ENCODE measurements around the gene COG5. TPM values are rescaled to one million over a fixed set of nuclear protein-coding genes. Genes with fewer than 3 reads are reported as not detected.
A peak's percentile ranks its signal among the peaks of the same experiment; 100 is the strongest.

The COG5 gene
- total and polyA plus RNA-seq, 2 donors from 2014 or later = 8.6 to 45.7 TPM

DNA sequence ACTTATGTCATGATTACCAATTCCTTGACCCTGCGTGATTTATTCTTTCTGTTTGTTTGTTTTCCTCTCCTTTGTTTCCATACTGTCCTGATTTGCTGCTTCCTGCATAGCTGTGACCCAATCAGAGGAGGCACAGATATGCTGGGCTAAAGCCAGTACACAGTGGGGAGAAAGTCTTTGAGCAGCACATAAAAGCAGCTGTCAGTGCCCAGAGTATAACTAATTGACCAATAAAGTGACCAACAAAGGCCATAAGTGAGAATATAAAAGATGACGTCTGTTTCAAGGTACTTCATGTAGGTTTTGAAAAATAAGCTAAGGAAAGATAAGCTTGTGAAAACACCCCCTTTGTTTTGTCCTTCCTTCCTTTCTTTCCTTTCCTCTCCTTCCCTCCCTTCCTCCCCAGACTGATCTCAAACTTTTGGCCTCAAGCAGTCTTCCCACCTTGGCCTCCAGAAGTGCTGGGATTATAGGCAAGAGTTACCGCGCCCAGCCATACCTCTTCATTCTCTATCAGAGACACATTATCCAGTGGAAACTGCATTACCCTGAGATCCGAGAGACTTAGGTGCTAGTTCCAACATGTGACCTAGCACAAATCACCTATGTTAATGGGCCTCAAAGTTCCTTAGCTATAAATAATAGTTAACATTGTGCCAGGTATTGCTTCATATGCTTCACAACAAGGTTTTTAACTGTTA, 33.3 kb upstream of the COG5 start:
- peaks cover 0 to 5% (median 2%) of the 10 kb centered on the region in 3 donors for H3K36me3 ChIP-seq (ENCODE audit: control insufficient read depth in 2 of 3, insufficient read depth in 3 of 3, low read length in 3 of 3)

DNA sequence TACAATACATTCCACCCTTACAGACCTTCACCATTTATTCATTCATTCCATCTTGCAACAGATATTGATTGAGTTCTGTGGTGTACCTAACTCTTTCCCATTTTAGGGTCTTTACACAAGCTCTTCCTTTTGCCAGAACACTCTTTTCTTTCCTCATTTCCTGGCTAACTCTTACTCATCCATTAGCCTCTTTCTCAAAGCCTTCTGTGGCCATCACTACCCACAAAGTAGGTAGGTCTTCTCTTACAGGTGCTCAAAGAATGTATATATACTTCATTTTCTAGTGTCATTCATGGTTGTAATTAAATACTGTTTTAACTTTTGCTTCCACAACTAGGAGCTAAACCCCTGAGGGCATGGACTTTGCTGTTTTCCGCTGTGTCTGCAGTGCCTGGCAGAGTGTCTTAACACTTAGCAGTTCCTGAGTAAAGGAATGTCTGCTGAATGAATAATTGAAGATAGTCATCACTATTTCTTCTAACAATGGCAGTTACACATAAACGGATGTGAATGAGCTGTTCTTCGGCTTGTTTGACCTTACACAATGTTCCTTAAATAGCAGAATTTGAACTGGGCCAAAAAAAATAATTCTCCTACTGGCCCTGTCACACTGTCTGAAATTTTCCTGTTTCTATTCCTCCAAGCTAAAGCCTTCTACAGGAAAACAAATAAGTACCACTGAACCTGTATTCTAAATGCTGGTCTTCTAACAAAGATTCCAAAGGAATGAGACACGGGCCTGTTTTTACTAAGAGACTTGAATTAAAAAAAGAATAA, 31.4 kb upstream of the COG5 start:
- intact Hi-C loops (cut with DNase I) = no loop called here
- Histone ChIP-seq H3K27ac (ENCODE audit: low read depth in 2 of 2, low read length in 2 of 2) (peak overlapping the region in 1 of 2 donors; percentile 65), H3K27me3 (ENCODE audit: control insufficient read depth, insufficient read depth, low read length) (no peaks in the 10 kb centered on the region), H3K9me3 (ENCODE audit: control insufficient read depth in 2 of 3, insufficient read depth in 1 of 3, low read length in 3 of 3) (no peaks in the 10 kb centered on the region), H3K4me1 (ENCODE audit: control insufficient read depth in 2 of 3, insufficient read depth in 2 of 3, low read depth in 1 of 3, low read length in 3 of 3) (peaks cover 0 to 5% (median 2%) of the 10 kb centered on the region in 3 donors), H3K9ac (ENCODE audit: low read length in 3 of 3) (no peak overlapping the region), H3K4me3 (ENCODE audit: low read length in 3 of 3) (peak overlapping the region in 1 of 3 donors; percentile 2), H3K36me3 (ENCODE audit: control insufficient read depth in 2 of 3, insufficient read depth in 3 of 3, low read length in 3 of 3) (peaks cover 0 to 5% (median 0%) of the 10 kb centered on the region in 3 donors)
- FAIRE-seq (peak; percentile 67), DNase-seq (peak in 2 of 5 donors; percentile 45 to 83)
- TF ChIP-seq, protein P1, sequence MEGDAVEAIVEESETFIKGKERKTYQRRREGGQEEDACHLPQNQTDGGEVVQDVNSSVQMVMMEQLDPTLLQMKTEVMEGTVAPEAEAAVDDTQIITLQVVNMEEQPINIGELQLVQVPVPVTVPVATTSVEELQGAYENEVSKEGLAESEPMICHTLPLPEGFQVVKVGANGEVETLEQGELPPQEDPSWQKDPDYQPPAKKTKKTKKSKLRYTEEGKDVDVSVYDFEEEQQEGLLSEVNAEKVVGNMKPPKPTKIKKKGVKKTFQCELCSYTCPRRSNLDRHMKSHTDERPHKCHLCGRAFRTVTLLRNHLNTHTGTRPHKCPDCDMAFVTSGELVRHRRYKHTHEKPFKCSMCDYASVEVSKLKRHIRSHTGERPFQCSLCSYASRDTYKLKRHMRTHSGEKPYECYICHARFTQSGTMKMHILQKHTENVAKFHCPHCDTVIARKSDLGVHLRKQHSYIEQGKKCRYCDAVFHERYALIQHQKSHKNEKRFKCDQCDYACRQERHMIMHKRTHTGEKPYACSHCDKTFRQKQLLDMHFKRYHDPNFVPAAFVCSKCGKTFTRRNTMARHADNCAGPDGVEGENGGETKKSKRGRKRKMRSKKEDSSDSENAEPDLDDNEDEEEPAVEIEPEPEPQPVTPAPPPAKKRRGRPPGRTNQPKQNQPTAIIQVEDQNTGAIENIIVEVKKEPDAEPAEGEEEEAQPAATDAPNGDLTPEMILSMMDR (IDR thresholded peaks at IDR 0.05; ENCODE audit: borderline replicate concordance, extremely low read depth, insufficient read depth) = no peak

More for the DNA sequence above, 33.3 kb upstream of the COG5 start:
- TF ChIP-seq, protein P1 (IDR thresholded peaks at IDR 0.05; ENCODE audit: borderline replicate concordance, extremely low read depth, insufficient read depth) = no peak
- DNase-seq (peak in 2 of 5 donors; percentile 39 to 76), FAIRE-seq (no peak)
- Histone ChIP-seq H3K4me1 (ENCODE audit: control insufficient read depth in 2 of 3, insufficient read depth in 2 of 3, low read depth in 1 of 3, low read length in 3 of 3) (peaks cover 0 to 5% (median 2%) of the 10 kb centered on the region in 3 donors), H3K4me3 (ENCODE audit: low read length in 3 of 3) (no peak overlapping the region), H3K27me3 (ENCODE audit: control insufficient read depth, insufficient read depth, low read length) (no peaks in the 10 kb centered on the region), H3K27ac (ENCODE audit: low read depth in 2 of 2, low read length in 2 of 2) (no peak overlapping the region), H3K9ac (ENCODE audit: low read length in 3 of 3) (no peak overlapping the region), H3K9me3 (ENCODE audit: control insufficient read depth in 2 of 3, insufficient read depth in 1 of 3, low read length in 3 of 3) (no peaks in the 10 kb centered on the region)
- intact Hi-C loops (cut with DNase I) = no loop called here

- no peak for FAIRE-seq
- intact Hi-C loops (cut with DNase I) = no loop called here
- Histone ChIP-seq H3K27me3 (ENCODE audit: control insufficient read depth, insufficient read depth, low read length) (no peaks in the 10 kb centered on the region), H3K36me3 (ENCODE audit: control insufficient read depth in 2 of 3, insufficient read depth in 3 of 3, low read length in 3 of 3) (peaks cover 0 to 5% (median 0%) of the 10 kb centered on the region in 3 donors), H3K4me3 (ENCODE audit: low read length in 3 of 3) (no peak overlapping the region), H3K27ac (ENCODE audit: low read depth in 2 of 2, low read length in 2 of 2) (no peak overlapping the region), H3K9me3 (ENCODE audit: control insufficient read depth in 2 of 3, insufficient read depth in 1 of 3, low read length in 3 of 3) (no peaks in the 10 kb centered on the region), H3K9ac (ENCODE audit: low read length in 3 of 3) (no peak overlapping the region), H3K4me1 (ENCODE audit: control insufficient read depth in 2 of 3, insufficient read depth in 2 of 3, low read depth in 1 of 3, low read length in 3 of 3) (peaks cover 0 to 5% (median 2%) of the 10 kb centered on the region in 3 donors)
- DNase-seq = no peak
- TF ChIP-seq, protein P1 (IDR thresholded peaks at IDR 0.05; ENCODE audit: borderline replicate concordance, extremely low read depth, insufficient read depth) = no peak
These were observed 29.3 kb upstream of the COG5 start for GRCh38 chr7:107593025-107593410.

Data from kidney (tissue), 14 donors.